Panc1 (cell line): Measurements from ENCODE around the gene KCNIP4.

Experiments used
- POLR2AphosphoS5 ChIP-seq: IDR thresholded peaks from 2 replicates; pipeline ENCODE4 v1.6.1; 2012; ENCODE audit warnings: mild to moderate bottlenecking, low read depth, low read length, moderate library complexity
- SIN3A ChIP-seq: IDR thresholded peaks from 2 replicates; pipeline ENCODE4 v1.6.1; 2012; ENCODE audit warnings: low read depth, mild to moderate bottlenecking, low read length, moderate library complexity, borderline replicate concordance; ENCODE audit not compliant: insufficient read depth
- TCF7L2 ChIP-seq: IDR thresholded peaks from 2 replicates; pipeline ENCODE4 v1.6.1; 2011; ENCODE audit warnings: mild to moderate bottlenecking, low read depth, low read length, inconsistent platforms
- TF ChIP-seq, protein P1 (sequence below): fragments of 450-650 bp; IDR thresholded peaks from 2 replicates; pipeline ENCODE4 v1.5.1; 2017; ENCODE audit warnings: mild to moderate bottlenecking
- TF ChIP-seq, protein P2 (sequence below), 2 experiments: IDR thresholded peaks; 2 replicates each; pipeline ENCODE4 v1.6.1; 2011 to 2012; ENCODE audit warnings: low read depth in 2 of 2, control low read depth in 1 of 2, low read length in 1 of 2, mild to moderate bottlenecking in 1 of 2, moderate library complexity in 1 of 2; ENCODE audit not compliant: insufficient read depth in 1 of 2

DNA sequence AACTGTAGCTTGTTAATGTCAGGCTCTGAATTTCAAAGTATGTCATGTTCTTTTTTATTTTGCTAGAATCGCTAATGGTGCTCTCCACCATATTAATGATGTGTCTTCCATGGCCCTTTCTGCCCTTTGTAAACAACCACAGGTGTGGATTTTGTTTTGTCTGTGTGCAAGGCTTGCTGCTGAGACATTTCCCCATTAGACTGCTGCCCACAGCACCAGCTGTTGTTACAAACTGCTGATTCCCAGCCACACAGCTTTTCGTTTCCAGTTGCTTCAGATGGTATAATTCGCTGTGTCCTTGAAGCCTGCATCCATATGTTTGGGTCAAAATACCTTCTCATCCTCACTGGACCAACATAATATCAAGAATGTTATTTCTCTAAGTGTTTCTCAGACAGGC lies 32.8 kb downstream of the KCNIP4 start:
- TF ChIP-seq, protein P1, sequence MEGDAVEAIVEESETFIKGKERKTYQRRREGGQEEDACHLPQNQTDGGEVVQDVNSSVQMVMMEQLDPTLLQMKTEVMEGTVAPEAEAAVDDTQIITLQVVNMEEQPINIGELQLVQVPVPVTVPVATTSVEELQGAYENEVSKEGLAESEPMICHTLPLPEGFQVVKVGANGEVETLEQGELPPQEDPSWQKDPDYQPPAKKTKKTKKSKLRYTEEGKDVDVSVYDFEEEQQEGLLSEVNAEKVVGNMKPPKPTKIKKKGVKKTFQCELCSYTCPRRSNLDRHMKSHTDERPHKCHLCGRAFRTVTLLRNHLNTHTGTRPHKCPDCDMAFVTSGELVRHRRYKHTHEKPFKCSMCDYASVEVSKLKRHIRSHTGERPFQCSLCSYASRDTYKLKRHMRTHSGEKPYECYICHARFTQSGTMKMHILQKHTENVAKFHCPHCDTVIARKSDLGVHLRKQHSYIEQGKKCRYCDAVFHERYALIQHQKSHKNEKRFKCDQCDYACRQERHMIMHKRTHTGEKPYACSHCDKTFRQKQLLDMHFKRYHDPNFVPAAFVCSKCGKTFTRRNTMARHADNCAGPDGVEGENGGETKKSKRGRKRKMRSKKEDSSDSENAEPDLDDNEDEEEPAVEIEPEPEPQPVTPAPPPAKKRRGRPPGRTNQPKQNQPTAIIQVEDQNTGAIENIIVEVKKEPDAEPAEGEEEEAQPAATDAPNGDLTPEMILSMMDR: no peak
- TF ChIP-seq, protein P2, sequence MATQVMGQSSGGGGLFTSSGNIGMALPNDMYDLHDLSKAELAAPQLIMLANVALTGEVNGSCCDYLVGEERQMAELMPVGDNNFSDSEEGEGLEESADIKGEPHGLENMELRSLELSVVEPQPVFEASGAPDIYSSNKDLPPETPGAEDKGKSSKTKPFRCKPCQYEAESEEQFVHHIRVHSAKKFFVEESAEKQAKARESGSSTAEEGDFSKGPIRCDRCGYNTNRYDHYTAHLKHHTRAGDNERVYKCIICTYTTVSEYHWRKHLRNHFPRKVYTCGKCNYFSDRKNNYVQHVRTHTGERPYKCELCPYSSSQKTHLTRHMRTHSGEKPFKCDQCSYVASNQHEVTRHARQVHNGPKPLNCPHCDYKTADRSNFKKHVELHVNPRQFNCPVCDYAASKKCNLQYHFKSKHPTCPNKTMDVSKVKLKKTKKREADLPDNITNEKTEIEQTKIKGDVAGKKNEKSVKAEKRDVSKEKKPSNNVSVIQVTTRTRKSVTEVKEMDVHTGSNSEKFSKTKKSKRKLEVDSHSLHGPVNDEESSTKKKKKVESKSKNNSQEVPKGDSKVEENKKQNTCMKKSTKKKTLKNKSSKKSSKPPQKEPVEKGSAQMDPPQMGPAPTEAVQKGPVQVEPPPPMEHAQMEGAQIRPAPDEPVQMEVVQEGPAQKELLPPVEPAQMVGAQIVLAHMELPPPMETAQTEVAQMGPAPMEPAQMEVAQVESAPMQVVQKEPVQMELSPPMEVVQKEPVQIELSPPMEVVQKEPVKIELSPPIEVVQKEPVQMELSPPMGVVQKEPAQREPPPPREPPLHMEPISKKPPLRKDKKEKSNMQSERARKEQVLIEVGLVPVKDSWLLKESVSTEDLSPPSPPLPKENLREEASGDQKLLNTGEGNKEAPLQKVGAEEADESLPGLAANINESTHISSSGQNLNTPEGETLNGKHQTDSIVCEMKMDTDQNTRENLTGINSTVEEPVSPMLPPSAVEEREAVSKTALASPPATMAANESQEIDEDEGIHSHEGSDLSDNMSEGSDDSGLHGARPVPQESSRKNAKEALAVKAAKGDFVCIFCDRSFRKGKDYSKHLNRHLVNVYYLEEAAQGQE (IDR thresholded peaks at IDR 0.05; ENCODE audit: insufficient read depth in 1 of 2, low read depth in 2 of 2, low read length in 1 of 2): no peak
- no peak for TF ChIP-seq POLR2AphosphoS5
- no peak for TF ChIP-seq SIN3A
- TF ChIP-seq TCF7L2: no peak
